ENCODE measurements around the gene PPM1D.
"Not testable (repeated sequence)": the region's sequence is repeated elsewhere in the genome, so short reads cannot be mapped to it uniquely, and the experiment has no call there.

The PPM1D gene

GRCh38 chr17:60623415-60623814, 23.4 kb downstream of the PPM1D start:
- no peak for FAIRE-seq

- FAIRE-seq = no peak
These were observed 27.1 kb downstream of the PPM1D start for GRCh38 chr17:60627124-60627523.

GRCh38 chr17:60628252-60628889, 28.4 kb downstream of the PPM1D start:
- no peak for FAIRE-seq

DNA sequence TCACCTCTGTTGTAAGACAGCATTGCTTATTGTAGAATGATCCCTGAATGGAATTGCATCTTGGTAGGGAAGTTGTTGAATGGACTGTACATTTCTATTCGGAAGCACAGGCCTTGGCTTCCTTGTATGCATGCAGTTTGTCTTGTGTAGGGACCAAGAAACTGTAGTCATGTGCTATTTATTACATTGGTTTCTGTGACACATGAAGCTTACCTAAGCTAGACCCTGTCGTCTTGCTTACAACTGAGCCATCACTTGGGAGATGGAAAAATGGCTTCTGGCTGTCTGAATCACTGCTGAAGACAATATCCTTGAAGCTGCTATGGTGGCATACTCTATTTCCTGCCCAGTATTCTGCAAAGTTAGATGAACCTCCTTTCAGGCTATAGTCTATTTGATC, 29.1 kb downstream of the PPM1D start:
- FAIRE-seq = no peak

DNA sequence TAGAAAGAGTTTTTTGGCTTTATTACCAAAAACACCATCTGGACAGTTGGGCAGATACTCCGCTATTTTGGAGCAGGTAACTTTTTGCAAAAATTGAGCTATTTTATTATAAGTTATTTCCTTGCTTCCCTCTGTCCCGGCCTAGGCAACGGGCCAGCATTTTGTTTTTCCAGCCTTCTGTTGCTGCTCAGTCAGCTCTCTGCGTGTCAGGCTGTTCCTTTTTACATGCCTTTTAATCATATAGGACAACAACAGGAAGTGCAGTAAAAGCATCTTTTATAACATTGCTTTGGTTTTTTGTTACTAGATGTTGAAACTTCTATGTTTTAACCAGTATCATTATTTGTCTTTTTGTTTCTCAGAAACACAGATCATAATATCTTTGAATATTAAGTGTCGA, 30.4 kb downstream of the PPM1D start:
- FAIRE-seq = no peak

DNA sequence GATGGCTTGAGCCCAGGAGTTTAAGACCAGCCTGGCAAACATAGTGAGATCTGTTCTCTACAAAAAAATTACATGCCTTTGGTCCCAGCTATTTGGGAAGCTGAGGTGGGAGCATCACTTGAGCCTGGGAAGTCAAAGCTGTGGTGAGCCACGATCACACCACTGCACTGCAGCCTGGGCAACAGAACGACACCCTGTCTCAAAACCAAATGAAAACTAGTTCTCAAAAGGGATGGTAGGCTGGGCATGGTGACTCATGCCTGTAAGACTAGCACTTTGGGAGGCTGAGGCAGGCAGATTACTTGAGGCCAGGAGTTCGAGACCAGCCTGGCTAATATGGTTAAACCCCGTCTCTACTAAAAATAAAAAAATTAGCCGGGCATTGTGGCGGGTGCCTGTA, 31.1 kb downstream of the PPM1D start:
- FAIRE-seq = no peak

- no peak for FAIRE-seq
These were observed 37.7 kb downstream of the PPM1D start for GRCh38 chr17:60637683-60638082.

GRCh38 chr17:60639019-60639330, 39.0 kb downstream of the PPM1D start:
- FAIRE-seq = no peak

DNA sequence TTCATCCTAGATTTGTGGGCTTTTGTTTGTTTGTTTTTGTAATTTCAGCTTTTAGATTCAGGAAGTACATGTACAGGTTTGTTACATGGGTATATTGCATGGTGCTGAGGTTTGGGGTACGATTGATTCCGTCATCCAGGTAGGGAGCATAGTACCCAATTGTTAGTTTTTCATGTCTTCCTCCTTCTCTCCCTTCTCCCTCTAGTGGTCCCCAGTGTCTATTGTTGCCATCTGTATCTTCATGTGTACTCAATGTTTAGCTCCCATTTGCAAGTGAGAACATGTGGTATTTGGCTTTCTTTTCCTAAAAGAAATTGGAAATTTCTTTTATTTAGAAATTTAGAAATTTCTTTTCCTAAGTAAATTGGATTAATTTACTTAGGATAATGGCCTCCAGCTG, 40.5 kb downstream of the PPM1D start:
- no peak for FAIRE-seq

DNA sequence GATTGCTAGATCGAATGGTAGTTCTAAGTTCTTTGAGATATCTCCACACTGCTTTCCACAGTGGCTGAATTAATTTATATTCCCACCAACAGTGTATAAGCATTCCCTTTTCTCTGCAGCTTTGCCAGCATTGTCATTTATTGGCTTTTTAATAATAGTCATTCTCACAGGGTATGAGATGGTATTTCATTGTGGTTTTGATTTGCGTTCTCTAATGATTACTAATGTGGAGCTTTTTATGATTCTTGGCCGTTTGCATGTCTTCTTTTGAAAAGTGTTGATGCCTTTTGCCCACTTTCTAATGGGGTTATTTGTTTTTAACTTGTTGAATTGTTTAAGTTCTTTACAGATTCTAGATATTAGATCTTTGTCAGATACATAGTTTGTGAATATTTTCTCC, 41.1 kb downstream of the PPM1D start:
- no peak for FAIRE-seq

GRCh38 chr17:60641810-60642220, 41.8 kb downstream of the PPM1D start:
- FAIRE-seq = no peak

- peak; percentile 6 for FAIRE-seq
These were observed 46.0 kb downstream of the PPM1D start for GRCh38 chr17:60645918-60646523.

GRCh38 chr17:60646701-60647100, 46.7 kb downstream of the PPM1D start:
- no peak for FAIRE-seq

DNA sequence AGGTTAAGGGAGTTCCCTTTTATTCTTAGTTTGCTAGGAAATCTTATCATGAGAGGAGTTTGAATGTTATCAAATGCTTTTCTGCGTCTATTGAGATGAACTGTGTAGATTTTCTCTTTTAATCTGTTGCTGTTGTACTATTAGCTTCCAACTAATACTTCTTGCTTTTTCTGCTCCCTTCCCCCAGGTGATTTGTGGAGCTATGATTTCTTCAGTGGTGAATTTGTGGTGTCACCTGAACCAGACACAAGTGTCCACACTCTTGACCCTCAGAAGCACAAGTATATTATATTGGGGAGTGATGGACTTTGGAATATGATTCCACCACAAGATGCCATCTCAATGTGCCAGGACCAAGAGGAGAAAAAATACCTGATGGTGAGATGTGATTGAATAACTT, 47.7 kb downstream of the PPM1D start:
- no peak for FAIRE-seq

- no peak for FAIRE-seq
These were observed 52.7 kb downstream of the PPM1D start for GRCh38 chr17:60652454-60653247.

DNA sequence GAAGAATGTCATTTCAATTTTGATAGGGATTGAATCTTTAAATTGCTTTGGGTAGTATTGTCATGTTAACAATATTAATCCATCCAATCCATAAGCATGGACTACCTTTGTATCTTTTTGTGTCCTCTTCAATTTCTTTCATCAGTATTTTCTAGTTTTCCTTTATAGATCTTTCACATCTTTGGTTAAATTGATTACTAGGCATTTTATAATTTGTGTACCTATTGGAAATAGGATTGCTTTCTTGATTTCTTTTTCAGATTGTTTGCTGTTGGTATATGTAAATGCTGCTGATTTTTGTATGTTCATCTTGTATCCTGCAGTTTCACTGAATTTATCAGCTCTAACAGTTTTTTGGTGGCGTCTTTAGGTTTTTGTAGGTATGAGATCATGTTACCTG, 53.6 kb downstream of the PPM1D start:
- no peak for FAIRE-seq

- FAIRE-seq = no peak
These were observed 56.5 kb downstream of the PPM1D start for GRCh38 chr17:60656499-60656898.

DNA sequence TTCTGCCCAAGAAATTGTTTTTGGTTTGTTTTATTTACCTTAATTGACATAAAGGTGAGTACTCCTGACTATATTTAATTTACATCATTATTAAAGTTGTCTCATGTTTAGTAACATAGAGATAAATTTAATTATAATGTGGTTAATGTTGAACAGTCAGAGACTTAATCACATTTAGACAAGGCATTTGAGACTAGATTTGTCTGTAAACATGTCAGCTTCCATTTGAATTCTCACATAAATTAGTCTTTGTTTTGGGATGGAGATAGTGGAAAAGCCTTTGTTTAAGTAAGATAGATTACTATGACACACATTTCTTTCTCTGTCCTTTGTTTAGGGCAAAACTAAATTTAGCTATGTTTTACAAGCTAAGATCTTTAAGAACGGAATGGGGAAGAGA, 59.2 kb downstream of the PPM1D start:
- peak; percentile 56 for FAIRE-seq

DNA sequence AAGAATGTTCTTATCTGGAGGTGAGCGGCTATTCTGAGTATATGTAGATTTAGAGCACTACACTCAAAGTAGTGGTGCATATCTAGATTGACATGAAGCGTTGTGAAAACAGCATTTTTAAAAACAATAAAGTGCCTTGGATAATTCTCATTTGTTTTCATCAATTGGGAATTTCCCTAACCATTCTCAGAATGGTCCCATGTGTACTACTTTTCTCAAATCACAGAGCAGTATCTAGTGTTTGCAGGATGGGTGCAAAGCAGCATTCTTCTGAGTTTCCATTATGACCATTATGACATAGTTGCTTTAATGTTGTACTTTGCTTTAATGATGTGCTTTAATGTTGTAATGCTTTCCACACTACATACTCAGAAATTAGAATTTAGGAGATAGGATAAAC, 61.5 kb downstream of the PPM1D start:
- FAIRE-seq = no peak

- no peak for FAIRE-seq
These were observed 64.0 kb downstream of the PPM1D start for GRCh38 chr17:60664022-60664421.

GRCh38 chr17:60665602-60666001, 65.6 kb downstream of the PPM1D start:
- FAIRE-seq = no peak

DNA sequence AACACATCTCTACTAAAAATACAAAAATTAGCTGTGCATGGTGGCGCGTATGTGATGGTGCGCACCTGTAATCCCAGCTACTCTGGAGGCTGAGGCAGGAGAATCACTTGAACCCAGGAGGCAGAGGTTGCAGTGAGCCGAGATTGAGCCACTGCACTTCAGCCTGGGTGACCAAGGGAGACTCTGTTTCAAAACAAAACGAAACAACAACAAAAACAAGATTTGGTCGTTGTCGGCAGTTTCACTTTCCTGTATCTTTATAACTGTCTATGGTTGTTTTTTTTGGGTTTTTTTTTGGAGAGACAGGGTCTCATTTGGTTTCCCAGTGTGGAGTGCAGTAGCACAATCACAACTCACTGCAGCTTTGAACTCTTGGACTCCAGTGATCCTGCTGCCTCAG, 68.7 kb downstream of the PPM1D start:
- not testable (repeated sequence) for FAIRE-seq

- no peak for FAIRE-seq
These were observed 71.5 kb downstream of the PPM1D start for GRCh38 chr17:60671482-60671881.

DNA sequence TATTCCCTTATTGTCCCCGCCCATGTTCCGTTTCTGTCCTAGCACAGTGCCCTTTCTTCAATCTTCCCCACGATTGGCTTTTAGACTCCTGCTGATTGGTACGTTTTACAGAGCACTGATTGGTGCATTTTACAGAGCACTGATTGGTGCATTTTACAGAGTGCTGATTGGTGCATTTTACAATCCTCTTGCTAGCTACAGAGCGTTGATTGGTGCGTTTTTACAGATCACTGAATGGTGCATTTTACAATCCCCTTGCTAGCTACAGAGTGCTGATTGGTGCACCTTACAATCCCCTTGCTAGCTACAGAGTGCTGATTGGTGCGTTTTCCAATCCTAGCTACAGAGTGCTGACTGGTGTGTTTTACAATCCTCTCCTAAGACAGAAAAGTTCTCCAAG, 74.6 kb downstream of the PPM1D start:
- not testable (repeated sequence) for FAIRE-seq

- no peak for FAIRE-seq
These were observed 76.0 kb downstream of the PPM1D start for GRCh38 chr17:60675997-60676396.

All from A204.1 (cell line).